ENCODE data around the gene KAZALD1. TPM values are rescaled to one million over a fixed set of nuclear protein-coding genes. Genes with fewer than 3 reads are reported as not detected.
A peak's percentile ranks its signal among the peaks of the same experiment; 100 is the strongest.

KAZALD1 gene
- total RNA-seq, 1 experiment from 2014 or later: 42.3 TPM

- Mint-ChIP-seq H3K27ac (ENCODE audit: unreplicated experiment) (no peak overlapping the region), H3K4me1 (ENCODE audit: low read depth, unreplicated experiment) (peaks cover 22% of the 10 kb centered on the region), H3K4me3 (ENCODE audit: unreplicated experiment) (peak overlapping the region; percentile 98), H3K9me3 (ENCODE audit: unreplicated experiment) (no peaks in the 10 kb centered on the region), H3K27me3 (ENCODE audit: insufficient read depth, unreplicated experiment) (no peaks in the 10 kb centered on the region), H3K36me3 (ENCODE audit: insufficient read depth, unreplicated experiment) (peaks cover 55% of the 10 kb centered on the region)
- Histone ChIP-seq H3K9me3 (no peaks in the 10 kb centered on the region), H3K4me1 (peaks cover 37% of the 10 kb centered on the region), H3K4me3 (ENCODE audit: low read depth, low read length) (no peak overlapping the region), H3K27me3 (replicated peaks; ENCODE audit: control insufficient read depth, insufficient read depth, low read length) (no peaks in the 10 kb centered on the region), H3K36me3 (ENCODE audit: control insufficient read depth, insufficient read depth, low read length) (no peaks in the 10 kb centered on the region; the same call in 1 of the 2 replicates)
- TF ChIP-seq CTCF (IDR thresholded peaks at IDR 0.05; ENCODE audit: insufficient read depth in 1 of 2, low read depth in 1 of 2, low read length in 1 of 2, severe bottlenecking in 1 of 2, unreplicated experiment in 1 of 2): no peak
- DNase-seq: no peak
- BruUV-seq (replicated peaks): no TSS peak
- intact Hi-C loops (cut with micrococcal nuclease; ENCODE audit: unreplicated experiment): no loop called here
- ChIA-PET CTCF (interaction anchor here (2.1 to 3.5 kb wide), 4 partner anchors 21 to 49 kb away, joined by 5 to 33 read pairs (median 10); no protein-coding TSS in a partner anchor), POLR2A (interaction anchor here (2.6 kb wide), 1 partner anchor 20 kb away, joined by 24 read pairs; no protein-coding TSS in a partner anchor)
These were observed 2.0 kb downstream of the KAZALD1 start for GRCh38 chr10:101063548-101064414.

- Mint-ChIP-seq H3K4me1 (ENCODE audit: low read depth, unreplicated experiment) (peaks cover 22% of the 10 kb centered on the region), H3K27ac (ENCODE audit: unreplicated experiment) (peak overlapping the region; percentile 98), H3K4me3 (ENCODE audit: unreplicated experiment) (peak overlapping the region; percentile 98), H3K27me3 (ENCODE audit: insufficient read depth, unreplicated experiment) (no peaks in the 10 kb centered on the region), H3K9me3 (ENCODE audit: unreplicated experiment) (no peaks in the 10 kb centered on the region), H3K36me3 (ENCODE audit: insufficient read depth, unreplicated experiment) (peaks cover 55% of the 10 kb centered on the region)
- no TSS peak for BruUV-seq (replicated peaks)
- Histone ChIP-seq H3K4me3 (ENCODE audit: low read depth, low read length) (no peak overlapping the region), H3K4me1 (peaks cover 34% of the 10 kb centered on the region), H3K27me3 (replicated peaks; ENCODE audit: control insufficient read depth, insufficient read depth, low read length) (no peaks in the 10 kb centered on the region), H3K36me3 (ENCODE audit: control insufficient read depth, insufficient read depth, low read length) (no peaks in the 10 kb centered on the region; the same call in 1 of the 2 replicates), H3K9me3 (no peaks in the 10 kb centered on the region)
- CTCF ChIA-PET: interaction anchor here (1.6 to 5.0 kb wide), 3 partner anchors 22 to 78 kb away, joined by 5 to 47 read pairs (median 6); no protein-coding TSS in a partner anchor
- DNase-seq: no peak
- POLR2A ChIA-PET: interaction anchor here (1.0 kb wide), 1 partner anchor 21 kb away, joined by 4 read pairs; no protein-coding TSS in a partner anchor
- intact Hi-C loops (cut with micrococcal nuclease; ENCODE audit: unreplicated experiment): loop anchor here (5.0 kb wide), 1 partner anchor 32 kb away; the partner anchor contains the start of genes PDZD7 and SFXN3
- TF ChIP-seq CTCF (IDR thresholded peaks at IDR 0.05; ENCODE audit: insufficient read depth in 1 of 2, low read depth in 1 of 2, low read length in 1 of 2, severe bottlenecking in 1 of 2, unreplicated experiment in 1 of 2): no peak
These were observed 2.7 kb downstream of the KAZALD1 start for GRCh38 chr10:101064415-101065030.
